Endometrium (tissue), 2 donors: ENCODE measurements around the gene CLSTN2.
"Not testable (repeated sequence)": the region's sequence is repeated elsewhere in the genome, so short reads cannot be mapped to it uniquely, and the experiment has no call there.

ENCODE experiments used
- FAIRE-seq: peaks from 2 replicates; lab custom pipeline; 2012; peaks lifted over from hg19 to GRCh38; lab: Jason Lieb, UNC
- donor health status: control.
- donor health status: control.

Gene CLSTN2

GRCh38 chr3:140386357-140387100, 451.5 kb downstream of the CLSTN2 start:
- no peak for FAIRE-seq

GRCh38 chr3:140387244-140387643, 452.3 kb downstream of the CLSTN2 start:
- no peak for FAIRE-seq

GRCh38 chr3:140388202-140388922, 453.4 kb downstream of the CLSTN2 start:
- FAIRE-seq, result no peak

- FAIRE-seq, result no peak
Measured at GRCh38 chr3:140391061-140391460, 456.1 kb downstream of the CLSTN2 start.

- FAIRE-seq, result no peak
Measured at GRCh38 chr3:140394488-140395133, 459.6 kb downstream of the CLSTN2 start.

- no peak for FAIRE-seq
Measured at GRCh38 chr3:140395134-140396075, 460.4 kb downstream of the CLSTN2 start.

GRCh38 chr3:140396110-140396509, 461.1 kb downstream of the CLSTN2 start:
- FAIRE-seq, result no peak

GRCh38 chr3:140397847-140398246, 462.9 kb downstream of the CLSTN2 start:
- no peak for FAIRE-seq

- FAIRE-seq, result no peak
Measured at GRCh38 chr3:140398387-140398786, 463.4 kb downstream of the CLSTN2 start.

- no peak for FAIRE-seq
Measured at GRCh38 chr3:140399871-140400270, 464.9 kb downstream of the CLSTN2 start.

- no peak for FAIRE-seq
Measured at GRCh38 chr3:140403079-140403478, 468.1 kb downstream of the CLSTN2 start.

GRCh38 chr3:140403608-140404007, 468.6 kb downstream of the CLSTN2 start:
- no peak for FAIRE-seq

- no peak for FAIRE-seq
Measured at GRCh38 chr3:140406655-140407054, 471.7 kb downstream of the CLSTN2 start.

- FAIRE-seq, result no peak
Measured at GRCh38 chr3:140408252-140408651, 473.3 kb downstream of the CLSTN2 start.

GRCh38 chr3:140416666-140417065, 481.7 kb downstream of the CLSTN2 start:
- FAIRE-seq, result no peak

GRCh38 chr3:140420621-140421357, 485.8 kb downstream of the CLSTN2 start:
- FAIRE-seq, result no peak

- FAIRE-seq, result no peak
Measured at GRCh38 chr3:140421884-140422283, 486.9 kb downstream of the CLSTN2 start.

GRCh38 chr3:140423146-140423545, 488.2 kb downstream of the CLSTN2 start:
- no peak for FAIRE-seq

- FAIRE-seq, result not testable (repeated sequence)
Measured at GRCh38 chr3:140423574-140423973, 488.6 kb downstream of the CLSTN2 start.

GRCh38 chr3:140424211-140424610, 489.2 kb downstream of the CLSTN2 start:
- no peak for FAIRE-seq

- FAIRE-seq, result no peak
Measured at GRCh38 chr3:140424726-140425125, 489.7 kb downstream of the CLSTN2 start.
